Measurements from ENCODE around the gene WDR1. TPM values are rescaled to one million over a fixed set of nuclear protein-coding genes. Genes with fewer than 3 reads are reported as not detected.

The WDR1 gene
- polyA plus RNA-seq, 3 donors, result 165 to 185 (median 175) TPM

DNA sequence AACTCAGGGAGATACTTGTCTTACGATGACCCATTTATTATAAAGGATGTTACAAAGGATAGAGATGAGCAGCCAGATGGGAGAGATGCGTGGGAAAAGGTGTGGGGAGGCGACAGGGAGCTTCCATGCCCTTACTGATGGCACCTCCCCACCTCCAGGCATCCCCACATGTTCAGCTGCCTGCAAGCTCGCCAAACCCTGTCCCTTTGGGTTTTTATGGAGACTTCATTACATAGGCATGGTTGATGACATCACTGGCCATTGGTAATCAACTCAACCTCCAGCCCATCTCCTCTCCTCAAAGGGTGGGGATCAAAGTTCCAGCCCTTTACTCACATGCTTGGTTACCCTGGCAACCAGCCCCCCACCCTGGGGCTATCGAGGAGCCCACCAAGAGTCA is 65.9 kb downstream of the WDR1 start:
- no peak for DNase-seq

DNA sequence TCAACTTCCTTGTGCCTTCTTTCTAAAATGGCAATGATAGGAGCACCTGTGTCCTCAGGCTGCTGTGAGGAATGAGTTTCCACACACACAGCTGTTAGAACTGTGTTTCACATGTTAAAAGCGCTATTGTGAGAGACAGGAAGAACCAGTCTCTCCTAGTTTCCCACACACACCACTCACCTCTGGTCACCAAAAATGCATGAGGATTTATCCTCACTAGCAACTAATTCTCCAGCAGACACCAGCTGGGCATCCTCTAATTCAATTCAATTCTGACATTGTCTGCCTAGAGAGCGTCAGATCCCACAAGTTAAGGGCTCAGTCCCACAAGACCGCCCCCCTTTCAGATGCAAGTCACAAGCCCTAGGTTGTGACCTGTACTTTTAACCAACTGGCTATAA is 66.3 kb downstream of the WDR1 start:
- DNase-seq, result no peak

DNA sequence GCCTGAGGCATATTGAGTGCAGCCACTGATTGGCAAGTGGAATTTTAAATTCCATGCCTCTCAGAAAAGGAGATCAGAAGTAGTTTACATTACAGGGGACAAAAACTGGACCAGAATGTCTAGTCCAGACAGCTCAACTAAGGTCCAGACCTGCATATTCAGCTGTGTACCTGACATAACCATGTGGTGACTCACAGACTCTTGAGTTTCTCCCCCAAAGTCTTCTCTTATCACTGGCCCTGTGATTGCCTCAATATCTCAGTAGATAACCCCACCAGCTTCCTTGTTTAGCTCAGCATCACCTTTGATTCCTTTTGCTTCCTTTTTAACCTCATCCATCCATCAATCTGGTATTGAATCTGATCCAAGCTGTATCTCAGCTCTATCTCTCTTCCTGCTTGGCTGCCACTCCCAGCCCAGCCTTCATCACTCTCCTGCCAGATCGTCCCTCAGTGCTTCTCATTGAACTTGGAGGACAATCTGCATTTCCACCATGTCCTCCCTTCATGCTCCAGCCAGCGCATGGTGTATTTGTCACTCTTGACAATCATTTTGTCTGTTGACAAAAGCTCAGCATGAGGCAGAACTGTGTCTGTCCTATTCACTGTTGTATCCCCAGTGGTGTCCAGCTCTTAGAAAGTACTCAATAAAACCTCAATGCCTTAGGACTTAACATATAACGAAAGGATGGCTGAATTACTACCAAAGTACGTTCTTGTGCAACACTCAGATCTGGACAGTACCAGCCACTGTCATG is 67.5 kb downstream of the WDR1 start:
- DNase-seq, result no peak

DNA sequence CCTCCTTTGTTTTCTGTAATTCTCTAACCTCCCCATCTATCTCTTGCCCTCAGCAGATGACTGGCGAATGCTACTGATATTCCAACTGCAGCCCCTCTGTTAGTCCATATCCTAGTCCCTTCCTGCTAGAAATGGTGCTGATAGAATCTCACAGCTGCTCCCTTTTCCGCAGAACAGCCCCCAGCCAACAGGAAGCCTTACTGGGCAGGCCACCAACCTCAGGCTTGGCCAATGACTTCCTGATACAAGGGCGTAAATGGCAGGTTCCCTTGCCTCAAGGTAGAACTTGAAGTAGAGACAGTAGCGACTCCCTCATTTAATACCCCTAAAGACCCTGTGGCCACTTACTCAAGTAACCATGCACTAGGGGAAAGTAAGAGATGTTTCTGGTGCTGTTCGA is 68.6 kb downstream of the WDR1 start:
- DNase-seq, result no peak

DNA sequence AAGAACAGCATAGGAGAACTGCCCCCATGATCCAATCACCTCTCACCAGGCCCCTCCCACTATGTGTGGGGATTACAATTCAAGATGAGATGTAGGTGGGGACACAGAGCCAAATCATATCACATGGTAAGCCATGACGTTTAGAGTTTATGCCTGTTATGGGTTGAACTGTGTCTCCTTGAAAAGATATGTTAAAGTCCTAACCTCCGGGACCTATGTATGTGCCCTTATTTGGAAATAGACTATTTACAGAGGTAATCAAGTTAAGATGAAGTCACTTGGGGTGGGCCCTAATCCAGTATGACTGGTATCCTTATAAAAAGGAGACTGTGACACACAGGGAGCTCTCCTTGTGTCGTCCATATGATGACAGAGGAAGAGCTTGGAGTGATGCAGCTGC is 70.1 kb downstream of the WDR1 start:
- no peak for DNase-seq

DNA sequence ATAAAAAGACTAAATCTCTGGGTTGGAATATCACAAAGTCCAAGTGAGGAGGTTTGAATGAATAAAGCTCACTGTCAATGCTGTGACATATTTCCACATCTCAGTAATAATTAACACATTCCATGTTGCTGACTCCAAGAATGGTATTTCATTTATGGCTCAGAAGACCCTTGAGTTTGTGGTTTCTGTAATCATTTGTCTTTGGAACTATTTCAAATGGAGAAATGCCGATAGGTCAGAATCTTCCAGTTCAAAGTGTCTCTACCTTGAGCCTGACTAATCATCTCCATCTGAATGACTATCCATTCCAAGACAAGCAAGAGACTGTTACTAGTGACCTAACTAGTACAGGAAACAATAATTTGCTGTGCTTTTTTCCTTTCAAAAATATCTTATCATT is 71.1 kb downstream of the WDR1 start:
- DNase-seq, result no peak

DNA sequence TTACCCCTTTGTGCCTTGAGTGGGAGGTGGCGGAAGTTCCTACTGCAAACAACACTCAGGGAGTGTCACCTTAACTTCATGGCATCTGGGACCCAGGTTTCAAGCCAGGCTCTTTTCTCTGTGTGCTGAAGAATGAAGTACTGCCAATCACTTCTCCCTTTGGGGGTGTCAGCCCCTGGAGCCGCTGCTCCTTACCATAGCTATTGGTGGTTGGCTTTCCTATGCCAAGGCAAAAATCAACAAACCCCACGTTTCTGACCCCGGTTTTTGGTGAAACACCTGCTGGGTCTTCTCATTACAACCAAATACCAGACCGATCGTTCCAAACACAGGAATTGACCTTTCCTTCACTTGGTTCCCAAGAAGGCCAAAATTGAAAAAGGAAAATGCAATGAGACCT is 75.6 kb downstream of the WDR1 start:
- no peak for DNase-seq

DNA sequence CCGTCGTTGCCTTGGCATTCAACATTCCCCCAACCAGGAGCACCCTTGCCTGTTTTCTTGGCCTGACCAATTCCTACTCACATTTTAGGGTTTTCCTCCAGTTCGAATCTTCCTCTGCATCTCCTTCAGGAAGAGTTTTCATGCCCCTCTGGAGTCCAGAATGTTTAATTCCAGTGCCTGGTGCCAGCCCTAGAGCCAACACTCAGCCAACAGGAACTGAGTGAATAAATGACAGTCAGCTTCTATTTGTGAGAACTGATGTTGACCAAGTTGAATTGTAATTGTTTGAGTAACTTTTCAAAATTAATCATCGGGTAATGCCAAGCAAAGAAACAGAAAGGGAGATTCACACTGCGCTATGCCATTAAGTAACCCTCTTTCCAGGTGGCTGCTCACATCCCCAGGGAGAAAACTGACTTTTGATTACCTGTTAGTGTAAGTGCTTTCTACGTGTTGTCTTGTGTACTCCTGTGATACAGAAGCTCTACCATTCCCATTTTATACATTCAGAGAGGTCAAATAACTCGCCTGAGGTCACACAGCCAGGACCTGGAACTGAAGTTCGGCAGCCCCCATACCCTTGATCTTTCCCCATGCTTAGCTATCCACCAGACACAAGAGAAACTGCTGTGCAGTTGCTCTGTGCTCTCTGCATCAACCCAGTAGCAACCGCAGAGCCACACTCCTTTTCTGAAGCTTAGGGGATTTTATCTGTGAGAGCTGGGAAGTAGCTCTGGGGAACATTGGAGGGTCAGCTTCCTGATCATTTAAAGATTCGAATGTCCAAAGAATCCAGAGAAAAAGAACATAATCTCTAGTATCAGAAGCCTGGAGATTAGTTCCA is 76.3 kb downstream of the WDR1 start:
- no peak for DNase-seq

DNA sequence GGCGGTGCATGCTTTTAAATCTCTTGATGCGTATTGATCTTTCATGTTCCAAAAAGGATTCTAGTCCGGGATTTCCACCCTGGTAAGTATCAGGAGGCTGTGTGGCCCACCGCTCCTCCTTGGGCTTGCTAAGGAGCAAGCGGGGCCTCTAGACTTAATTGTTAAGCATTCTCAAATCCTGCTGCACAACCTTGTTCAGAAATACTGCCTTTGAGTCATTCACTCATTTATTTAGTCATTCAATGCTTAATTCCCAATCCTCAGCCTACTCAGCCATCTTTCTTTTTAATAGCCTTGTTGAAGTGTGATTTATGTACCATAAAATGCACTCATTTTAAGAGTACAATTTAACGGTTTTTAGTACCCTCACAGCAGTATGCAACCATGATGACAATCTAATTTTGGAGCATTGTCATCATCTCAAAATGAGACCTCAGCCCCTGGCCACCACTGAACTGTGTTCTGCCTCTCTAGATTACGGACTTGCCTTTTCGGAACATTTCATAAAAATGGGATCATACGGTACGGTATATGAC is 79.7 kb downstream of the WDR1 start:
- DNase-seq, result no peak

DNA sequence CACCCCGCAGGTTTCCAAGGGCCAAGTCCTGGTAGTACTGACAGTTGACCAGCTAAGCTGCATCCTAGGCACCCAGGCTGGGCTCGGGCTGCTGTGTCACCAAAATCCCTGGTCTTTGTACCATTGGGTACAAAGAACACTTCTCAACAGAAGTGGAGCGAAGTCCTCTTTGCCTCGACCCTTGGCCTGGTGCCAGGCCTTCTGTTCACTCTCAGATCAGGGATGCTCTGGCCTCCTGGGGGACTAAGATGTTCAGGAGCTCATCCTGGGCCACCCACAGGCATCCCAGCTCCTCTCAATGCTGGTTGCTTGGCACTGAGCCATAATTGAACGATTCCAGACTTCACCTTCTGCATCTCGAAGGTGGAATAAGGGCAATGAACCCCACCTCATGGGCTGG is 81.5 kb downstream of the WDR1 start:
- no peak for DNase-seq

DNA sequence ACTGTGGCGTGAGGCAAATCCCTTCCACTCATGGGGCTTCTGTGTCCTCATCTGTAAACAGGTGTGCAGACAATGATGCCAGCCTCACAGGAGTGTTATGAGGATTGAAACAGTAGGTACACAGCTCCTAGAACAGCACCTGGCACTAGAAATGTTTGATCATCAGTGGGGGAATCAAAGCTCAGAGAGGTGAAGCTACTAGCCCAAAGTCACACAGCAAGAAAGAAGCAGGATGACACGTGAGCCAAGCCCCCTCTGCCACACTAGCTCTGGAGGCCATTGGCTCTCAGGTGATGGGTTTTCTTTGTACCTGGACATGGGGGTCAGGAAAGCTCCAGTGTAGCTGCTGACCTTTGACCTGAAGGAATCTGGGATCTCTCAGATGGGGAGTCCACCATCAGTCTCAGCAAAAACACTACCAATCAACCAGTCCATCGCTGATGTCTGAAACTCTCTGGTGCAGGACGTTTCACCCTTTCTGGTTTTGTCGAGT is 81.9 kb downstream of the WDR1 start:
- DNase-seq, result no peak

DNA sequence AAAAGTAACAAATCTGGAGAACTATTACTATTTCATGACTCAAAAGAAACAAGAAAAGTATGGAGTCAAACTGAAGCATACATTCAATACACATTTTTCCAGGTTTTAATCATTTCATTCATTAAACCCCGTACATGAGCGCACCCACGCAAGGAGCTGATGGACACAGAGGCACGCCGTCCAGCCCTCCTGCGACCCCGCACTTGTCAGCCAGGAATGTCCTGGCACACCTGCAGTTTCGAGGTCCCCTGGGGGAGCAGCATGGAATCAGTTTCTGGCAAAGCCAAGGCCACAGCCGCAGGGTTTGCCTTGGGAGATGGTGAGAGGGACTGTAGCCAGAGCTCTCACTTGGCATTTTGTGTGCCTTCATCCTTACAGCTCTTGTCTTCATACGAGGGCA is 82.5 kb downstream of the WDR1 start:
- no peak for DNase-seq

DNA sequence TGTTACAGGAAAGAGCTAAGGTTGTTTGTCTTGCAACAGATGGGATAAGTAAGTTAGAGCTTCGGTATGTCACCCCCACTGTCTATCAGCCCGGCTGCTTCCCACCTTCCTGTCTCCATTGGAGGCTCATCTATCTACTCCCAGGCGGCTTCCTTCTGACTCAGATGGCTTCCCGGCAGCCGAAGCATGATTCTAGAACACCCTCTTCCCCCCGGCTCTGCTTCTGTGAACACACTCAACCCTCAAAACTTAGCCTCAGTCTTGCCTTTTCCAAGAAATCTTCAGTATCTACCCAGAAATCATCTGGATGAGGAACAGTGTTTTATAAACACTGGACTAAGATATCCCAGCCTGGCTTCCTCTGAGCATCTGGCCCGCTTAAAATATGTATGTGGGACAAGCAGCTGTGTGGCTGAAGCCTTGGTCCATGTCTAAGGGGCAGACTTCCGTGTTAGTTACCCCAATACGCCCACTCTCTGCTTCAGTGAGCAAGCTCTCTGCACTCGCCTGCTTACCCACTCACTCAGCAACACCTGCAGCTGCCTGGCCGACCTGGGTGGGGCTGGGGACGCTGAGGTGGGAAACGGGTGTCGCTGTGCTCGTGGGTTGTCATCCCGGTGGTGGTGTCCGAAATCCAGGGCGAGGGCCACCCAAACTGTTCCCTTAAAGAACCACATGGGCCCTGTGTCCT is 83.3 kb downstream of the WDR1 start:
- no peak for DNase-seq

DNA sequence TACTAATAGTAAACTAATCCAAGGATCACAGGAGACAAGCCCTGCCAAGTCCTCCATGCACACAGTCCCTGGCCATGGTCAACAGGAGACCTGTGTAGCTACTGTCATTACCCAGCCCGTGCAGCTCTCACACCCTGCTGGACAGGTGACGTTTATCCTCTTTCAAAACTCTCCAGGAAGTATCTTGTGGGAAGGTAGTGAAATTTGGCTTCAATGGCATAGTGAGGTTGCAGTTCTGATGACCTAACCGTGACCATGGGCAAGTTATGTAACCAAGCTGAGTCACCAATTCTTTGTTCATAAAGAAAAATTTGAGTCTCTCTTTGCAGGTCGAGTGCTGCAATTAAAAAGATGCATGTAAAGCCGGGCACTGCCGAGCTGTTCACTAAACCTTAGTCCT is 84.0 kb downstream of the WDR1 start:
- no peak for DNase-seq

DNA sequence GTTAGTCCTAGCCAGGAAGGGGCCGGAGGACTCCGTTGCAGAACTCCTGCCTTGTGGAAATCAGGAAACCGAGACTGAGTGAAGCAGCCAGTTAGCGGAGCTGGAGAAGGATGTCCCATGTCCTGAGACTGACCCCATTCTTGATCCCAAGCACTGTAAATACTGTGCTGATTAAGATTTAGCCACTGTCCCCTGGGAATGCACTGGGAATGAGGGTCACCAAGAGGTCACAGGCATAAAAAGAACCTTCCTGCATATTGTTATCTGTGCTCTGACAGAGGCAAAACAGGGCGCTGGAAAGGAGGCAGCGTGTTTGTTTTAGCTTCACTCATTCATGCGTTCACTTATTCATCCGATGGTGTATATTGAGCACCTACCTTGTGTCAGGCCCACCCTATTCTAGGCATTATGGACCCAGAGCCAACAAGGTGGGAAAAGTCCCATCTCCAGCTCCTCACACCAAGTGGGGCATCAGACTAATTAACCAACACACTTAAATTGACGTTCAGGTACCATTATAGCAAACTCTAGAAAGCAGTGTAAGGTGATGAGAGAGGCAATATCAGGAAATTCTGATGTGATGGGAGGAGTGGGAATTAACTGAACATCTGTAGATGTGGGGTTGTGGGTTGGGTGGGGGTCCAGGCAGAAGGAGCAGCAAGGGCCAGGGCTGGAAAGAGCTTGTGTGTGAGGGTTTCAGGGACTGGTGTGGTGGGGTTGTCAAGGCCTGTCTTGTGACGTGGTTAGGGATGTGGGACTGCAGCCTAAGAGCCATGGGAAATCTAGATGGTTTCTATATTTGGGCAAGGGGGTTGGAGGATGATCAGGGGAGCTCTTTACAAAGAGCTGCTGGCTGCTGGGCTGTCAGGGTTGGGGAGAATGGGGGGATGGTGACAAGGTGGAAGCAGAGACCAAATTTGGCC is 84.7 kb downstream of the WDR1 start:
- no peak for DNase-seq

DNA sequence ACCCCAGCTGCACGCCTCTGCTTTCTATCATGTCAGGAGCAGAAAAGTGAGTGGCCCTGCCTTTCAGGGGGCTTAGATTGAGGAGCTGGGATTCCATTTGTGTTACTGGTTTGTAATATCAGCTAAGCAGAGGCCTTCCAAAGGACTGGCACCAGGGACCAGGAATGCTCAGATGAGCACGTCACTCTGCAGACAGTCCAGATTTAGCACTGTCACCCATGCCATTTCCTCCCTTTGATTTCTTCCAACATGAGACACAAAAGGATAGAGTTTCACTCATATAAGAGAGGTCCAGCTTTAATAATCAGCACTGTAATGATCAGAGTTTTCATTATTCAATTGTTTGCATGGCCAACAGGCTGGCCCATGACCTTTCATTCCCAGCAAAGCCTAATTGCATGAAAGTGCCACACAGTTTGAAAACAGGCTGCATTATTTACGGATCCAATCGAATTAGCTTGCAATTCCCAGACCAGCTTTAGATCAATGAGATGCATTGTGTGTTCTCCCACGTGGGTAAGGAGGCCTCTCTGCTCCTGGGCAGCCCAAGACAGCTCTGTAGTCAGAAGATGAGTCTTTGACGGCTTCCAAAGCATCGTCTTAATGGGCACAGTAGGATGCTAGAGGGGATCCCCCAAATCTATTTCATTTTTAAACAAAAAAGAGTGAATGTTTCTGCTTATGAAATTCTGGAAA is 85.5 kb downstream of the WDR1 start:
- no peak for DNase-seq

DNA sequence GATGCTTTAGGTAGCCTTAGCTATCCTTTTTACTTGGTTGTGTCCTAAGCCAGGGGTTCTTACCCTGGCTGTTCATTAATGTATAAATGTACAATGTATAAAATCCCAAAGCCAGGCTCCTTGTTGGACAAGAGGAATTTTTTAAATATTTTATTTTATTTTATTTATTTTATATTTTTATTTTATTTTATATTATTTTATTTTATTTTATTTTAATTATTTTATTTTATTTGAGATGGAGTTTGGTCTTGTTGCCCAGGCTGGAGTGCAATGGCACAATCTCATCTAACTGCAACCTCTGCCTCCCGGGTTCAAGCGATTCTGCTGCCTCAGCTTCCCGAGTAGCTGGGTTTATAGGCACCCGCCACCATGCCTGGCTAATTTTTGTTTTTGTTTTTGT is 87.2 kb downstream of the WDR1 start:
- DNase-seq, result no peak

DNA sequence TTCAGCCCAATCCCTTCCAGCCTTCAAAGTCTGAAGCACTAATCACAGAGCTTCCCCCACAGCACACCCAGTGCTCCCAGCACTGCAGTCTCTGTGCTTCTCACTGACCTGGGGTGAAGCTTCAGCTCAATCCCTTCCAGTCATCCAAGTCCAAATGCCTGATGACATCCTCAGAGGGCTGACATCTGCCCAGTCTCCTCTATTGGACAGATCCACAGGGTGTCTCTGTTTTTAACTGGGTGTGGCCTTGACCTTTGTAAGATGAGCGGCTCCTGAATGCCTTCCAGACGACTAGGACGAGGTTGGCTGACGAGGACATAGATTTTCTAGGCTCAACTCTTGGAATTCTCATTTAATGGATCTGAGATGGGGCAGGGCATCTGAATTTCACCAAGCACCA is 87.7 kb downstream of the WDR1 start:
- DNase-seq, result no peak

DNA sequence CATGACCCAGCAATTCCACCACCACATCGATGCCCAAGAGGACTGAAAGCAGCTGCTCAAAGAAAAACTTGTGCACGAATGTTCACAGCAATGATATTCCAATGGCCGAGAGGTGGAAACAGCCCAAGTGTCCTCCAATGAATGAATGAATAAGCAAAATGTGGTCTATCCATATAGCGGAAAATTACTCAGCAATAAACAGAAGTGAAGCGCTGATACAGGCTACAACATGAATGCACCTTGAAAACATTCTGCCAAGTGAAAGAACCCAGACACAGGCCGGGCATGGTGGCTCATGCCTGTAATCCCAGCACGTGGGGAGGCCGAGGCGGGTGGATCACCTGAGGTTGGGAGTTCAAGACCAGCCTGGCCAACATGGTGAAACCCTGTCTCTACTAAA is 90.1 kb downstream of the WDR1 start:
- DNase-seq, result no peak

DNA sequence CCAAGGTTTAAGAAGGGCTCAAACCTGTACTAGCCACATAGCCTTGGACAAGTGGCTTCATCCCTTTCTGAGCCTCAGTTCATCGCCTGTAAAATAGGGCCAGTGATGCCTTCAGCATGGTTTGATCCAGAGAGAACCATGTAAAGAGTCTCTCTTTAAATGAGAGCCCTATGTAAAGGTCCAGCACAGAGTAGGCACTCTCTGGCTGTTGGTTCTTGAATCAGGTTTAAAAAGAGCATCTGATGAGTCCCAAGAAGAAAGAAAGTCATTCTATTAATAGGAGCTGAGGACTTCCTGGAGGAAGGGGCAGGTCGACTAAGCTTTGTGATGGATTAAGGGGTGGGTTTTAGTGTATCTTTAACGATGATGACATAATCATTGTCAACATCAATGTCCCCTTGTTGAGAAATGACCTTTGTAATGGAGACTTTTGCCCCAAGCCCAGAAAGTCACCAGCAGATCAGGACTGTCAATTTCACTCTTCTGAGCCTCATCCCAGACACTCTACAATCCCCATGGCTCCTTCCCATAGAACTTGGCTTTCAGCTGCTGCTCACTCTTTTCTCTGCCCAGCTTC is 91.3 kb downstream of the WDR1 start:
- DNase-seq, result no peak

Measured in renal pelvis (tissue), 4 donors.